CD8-positive, alpha-beta memory T cell (primary cell): ENCODE data around the gene RYR2. TPM values are rescaled to one million over a fixed set of nuclear protein-coding genes. Genes with fewer than 3 reads are reported as not detected.

Experiments used
- CTCF ChIA-PET: fragments of 350-600 bp; sonication (Branson Sonifier 250); formaldehyde crosslinking; loops from one replicate; lab custom pipeline; 2021; ENCODE audit warnings: antibody characterized with exemption; lab: Charles Lee
- POLR2A ChIA-PET: fragments of 350-600 bp; sonication (Branson Sonifier 250); formaldehyde crosslinking; loops from one replicate; lab custom pipeline; 2021; ENCODE audit warnings: antibody characterized with exemption; lab: Charles Lee
- DNase-seq, 5 donors: peaks; one replicate each; pipeline versions ENCODE4 v3.0.0 to v3.0.0-alpha.2; 2020 to 2022; ENCODE audit warnings: mixed read lengths in 1 of 5
- H3K27ac ChIP-seq: one replicate; pipeline ENCODE4 v1.7.0; 2013; ENCODE audit warnings: low read depth, mild to moderate bottlenecking, low read length, moderate library complexity
- H3K27me3 ChIP-seq: 2 replicates; pipeline ENCODE4 v1.7.0; 2013; ENCODE audit warnings: low read length, mild to moderate bottlenecking; ENCODE audit not compliant: insufficient read depth, poor library complexity, severe bottlenecking
- H3K36me3 ChIP-seq: 2 replicates; pipeline ENCODE4 v1.7.0; 2013; ENCODE audit warnings: mild to moderate bottlenecking, low read length, moderate library complexity; ENCODE audit not compliant: insufficient read depth
- H3K4me1 ChIP-seq: 2 replicates; pipeline ENCODE4 v1.7.0; 2013; ENCODE audit warnings: mild to moderate bottlenecking, low read length, moderate library complexity; ENCODE audit not compliant: insufficient read depth
- H3K4me3 ChIP-seq: 2 replicates; pipeline ENCODE4 v1.7.0; 2013; ENCODE audit warnings: mild to moderate bottlenecking, low read length
- H3K9me3 ChIP-seq: 2 replicates; pipeline ENCODE4 v1.7.0; 2013; ENCODE audit warnings: mild to moderate bottlenecking, low read length
- H3K27ac Mint-ChIP-seq, 8 donors: one replicate each; pipeline ENCODE4 v1.8.0; 2020 to 2021; ENCODE audit warnings: mixed read lengths in 8 of 8, mild to moderate bottlenecking in 6 of 8, inconsistent platforms in 3 of 8, moderate library complexity in 3 of 8
- H3K27me3 Mint-ChIP-seq, 2 donors: one replicate each; pipeline ENCODE4 v1.8.0; 2020 to 2021; ENCODE audit warnings: mixed read lengths in 2 of 2, mild to moderate bottlenecking in 1 of 2, moderate library complexity in 1 of 2
- H3K36me3 Mint-ChIP-seq, 3 donors: one replicate each; pipeline ENCODE4 v1.8.0; 2020 to 2021; ENCODE audit warnings: mixed read lengths in 3 of 3, inconsistent platforms in 1 of 3, mild to moderate bottlenecking in 1 of 3
- H3K4me1 Mint-ChIP-seq, 3 donors: one replicate each; pipeline ENCODE4 v1.8.0; 2020 to 2021; ENCODE audit warnings: mixed read lengths in 3 of 3, inconsistent platforms in 1 of 3, mild to moderate bottlenecking in 1 of 3
- H3K4me3 Mint-ChIP-seq, 7 donors: one replicate each; pipeline ENCODE4 v1.8.0; 2020 to 2021; ENCODE audit warnings: mixed read lengths in 7 of 7, mild to moderate bottlenecking in 6 of 7, moderate library complexity in 4 of 7, inconsistent platforms in 2 of 7
- H3K9me3 Mint-ChIP-seq, 5 donors: one replicate each; pipeline ENCODE4 v1.8.0; 2020 to 2022; ENCODE audit warnings: mixed read lengths in 5 of 5, mild to moderate bottlenecking in 3 of 5, moderate library complexity in 2 of 5, inconsistent platforms in 1 of 5
- polyA plus RNA-seq: library from polyadenylated mRNA; unstranded; fragments of 300-500 nt; fragmentation: Illumina TruSeq; gene quantifications from one replicate; pipeline ENCODE4 v1.2.3, GENCODE V29; 2021
- total RNA-seq, 2 experiments: library from RNA; stranded (reverse); gene quantifications; one replicate each; pipeline ENCODE4 v1.2.3, GENCODE V29; 2021

RYR2 gene
- total and polyA plus RNA-seq, 3 experiments from 2014 or later = 0.06 to 0.13 (median 0.11) TPM

GRCh38 chr1:237670302-237670701 is 628.3 kb downstream of the RYR2 start:
- H3K27ac ChIP-seq = no peak overlapping the region
- H3K4me1 Mint-ChIP-seq = no peaks in the 10 kb centered on the region
- POLR2A ChIA-PET = no interaction called here

GRCh38 chr1:237671262-237671661 is 629.3 kb downstream of the RYR2 start:
- Histone ChIP-seq H3K4me3 (no peak overlapping the region), H3K4me1 (no peaks in the 10 kb centered on the region), H3K9me3 (no peaks in the 10 kb centered on the region), H3K36me3 (no peaks in the 10 kb centered on the region), H3K27me3 (no peaks in the 10 kb centered on the region), H3K27ac (no peak overlapping the region)
- ChIA-PET CTCF (no interaction called here), POLR2A (no interaction called here)
- DNase-seq = no peak
- Mint-ChIP-seq H3K4me1 (no peaks in the 10 kb centered on the region), H3K4me3 (no peak overlapping the region), H3K9me3 (peaks cover 0 to 3% (median 2%) of the 10 kb centered on the region in 5 donors), H3K27ac (no peak overlapping the region), H3K36me3 (no peaks in the 10 kb centered on the region), H3K27me3 (no peaks in the 10 kb centered on the region)

More at GRCh38 chr1:237670302-237670701, 628.3 kb downstream of the RYR2 start:
- Mint-ChIP-seq H3K9me3 (peaks cover 0 to 3% (median 0%) of the 10 kb centered on the region in 5 donors), H3K4me3 (no peak overlapping the region), H3K27me3 (no peaks in the 10 kb centered on the region), H3K27ac (no peak overlapping the region), H3K36me3 (no peaks in the 10 kb centered on the region)
- Histone ChIP-seq H3K4me1 (no peaks in the 10 kb centered on the region), H3K9me3 (no peaks in the 10 kb centered on the region), H3K36me3 (no peaks in the 10 kb centered on the region), H3K4me3 (no peak overlapping the region), H3K27me3 (no peaks in the 10 kb centered on the region)
- DNase-seq = no peak
- CTCF ChIA-PET = no interaction called here

GRCh38 chr1:237671935-237672334 is 630.0 kb downstream of the RYR2 start:
- H3K9me3 ChIP-seq = no peaks in the 10 kb centered on the region
- peaks cover 0 to 3% (median 2%) of the 10 kb centered on the region in 5 donors for H3K9me3 Mint-ChIP-seq
- H3K36me3 ChIP-seq = no peaks in the 10 kb centered on the region
- no peaks in the 10 kb centered on the region for H3K36me3 Mint-ChIP-seq
- H3K27ac ChIP-seq = no peak overlapping the region
- H3K4me3 ChIP-seq = no peak overlapping the region
- H3K27ac Mint-ChIP-seq = no peak overlapping the region
- H3K4me3 Mint-ChIP-seq = no peak overlapping the region
- no peak for DNase-seq
- no peaks in the 10 kb centered on the region for H3K4me1 Mint-ChIP-seq
- ChIA-PET POLR2A (no interaction called here), CTCF (no interaction called here)
- no peaks in the 10 kb centered on the region for H3K4me1 ChIP-seq
- no peaks in the 10 kb centered on the region for H3K27me3 Mint-ChIP-seq
- H3K27me3 ChIP-seq = no peaks in the 10 kb centered on the region

- no peak overlapping the region for H3K27ac Mint-ChIP-seq
- Histone ChIP-seq H3K27me3 (no peaks in the 10 kb centered on the region), H3K27ac (no peak overlapping the region), H3K9me3 (no peaks in the 10 kb centered on the region), H3K36me3 (no peaks in the 10 kb centered on the region), H3K4me3 (no peak overlapping the region), H3K4me1 (no peaks in the 10 kb centered on the region)
- no peaks in the 10 kb centered on the region for H3K27me3 Mint-ChIP-seq
- no peaks in the 10 kb centered on the region for H3K36me3 Mint-ChIP-seq
- peaks cover 0 to 3% (median 2%) of the 10 kb centered on the region in 5 donors for H3K9me3 Mint-ChIP-seq
- ChIA-PET CTCF (no interaction called here), POLR2A (no interaction called here)
- H3K4me1 Mint-ChIP-seq = no peaks in the 10 kb centered on the region
- no peak for DNase-seq
- no peak overlapping the region for H3K4me3 Mint-ChIP-seq
Observed at GRCh38 chr1:237672748-237673147, 630.8 kb downstream of the RYR2 start.

- H3K9me3 Mint-ChIP-seq = peaks cover 0 to 2% (median 0%) of the 10 kb centered on the region in 5 donors
- no peaks in the 10 kb centered on the region for H3K27me3 ChIP-seq
- POLR2A ChIA-PET = no interaction called here
- H3K4me1 Mint-ChIP-seq = no peaks in the 10 kb centered on the region
- no peaks in the 10 kb centered on the region for H3K27me3 Mint-ChIP-seq
- H3K4me3 ChIP-seq = no peak overlapping the region
- H3K27ac Mint-ChIP-seq = no peak overlapping the region
- H3K27ac ChIP-seq = no peak overlapping the region
- CTCF ChIA-PET = no interaction called here
- no peak for DNase-seq
- no peaks in the 10 kb centered on the region for H3K4me1 ChIP-seq
- no peak overlapping the region for H3K4me3 Mint-ChIP-seq
- H3K9me3 ChIP-seq = no peaks in the 10 kb centered on the region
- H3K36me3 ChIP-seq = no peaks in the 10 kb centered on the region
- H3K36me3 Mint-ChIP-seq = no peaks in the 10 kb centered on the region
Observed at GRCh38 chr1:237673631-237674030, 631.6 kb downstream of the RYR2 start.

- Mint-ChIP-seq H3K4me3 (no peak overlapping the region), H3K27ac (no peak overlapping the region), H3K36me3 (no peaks in the 10 kb centered on the region), H3K9me3 (peaks cover 0 to 2% (median 0%) of the 10 kb centered on the region in 5 donors), H3K27me3 (no peaks in the 10 kb centered on the region), H3K4me1 (no peaks in the 10 kb centered on the region)
- H3K9me3 ChIP-seq = no peaks in the 10 kb centered on the region
- no peaks in the 10 kb centered on the region for H3K4me1 ChIP-seq
- no peak overlapping the region for H3K4me3 ChIP-seq
- no peak for DNase-seq
- H3K27ac ChIP-seq = no peak overlapping the region
- H3K36me3 ChIP-seq = no peaks in the 10 kb centered on the region
- ChIA-PET CTCF (no interaction called here), POLR2A (no interaction called here)
- H3K27me3 ChIP-seq = no peaks in the 10 kb centered on the region
Observed at GRCh38 chr1:237677979-237678378, 636.0 kb downstream of the RYR2 start.

- Mint-ChIP-seq H3K4me3 (no peak overlapping the region), H3K27me3 (no peaks in the 10 kb centered on the region), H3K27ac (no peak overlapping the region), H3K4me1 (no peaks in the 10 kb centered on the region), H3K9me3 (peaks cover 0 to 4% (median 0%) of the 10 kb centered on the region in 5 donors), H3K36me3 (no peaks in the 10 kb centered on the region)
- H3K4me3 ChIP-seq = no peak overlapping the region
- no peaks in the 10 kb centered on the region for H3K36me3 ChIP-seq
- no peak overlapping the region for H3K27ac ChIP-seq
- H3K4me1 ChIP-seq = no peaks in the 10 kb centered on the region
- no peak for DNase-seq
- CTCF ChIA-PET = no interaction called here
- H3K9me3 ChIP-seq = no peaks in the 10 kb centered on the region
- H3K27me3 ChIP-seq = no peaks in the 10 kb centered on the region
- POLR2A ChIA-PET = no interaction called here
Observed at GRCh38 chr1:237679687-237680086, 637.7 kb downstream of the RYR2 start.

- H3K27ac Mint-ChIP-seq = no peak overlapping the region
- no peak for DNase-seq
- no peaks in the 10 kb centered on the region for H3K27me3 ChIP-seq
- no peaks in the 10 kb centered on the region for H3K27me3 Mint-ChIP-seq
- no peak overlapping the region for H3K4me3 ChIP-seq
- no peaks in the 10 kb centered on the region for H3K36me3 ChIP-seq
- H3K36me3 Mint-ChIP-seq = no peaks in the 10 kb centered on the region
- no peaks in the 10 kb centered on the region for H3K9me3 ChIP-seq
- no peaks in the 10 kb centered on the region for H3K4me1 ChIP-seq
- no peak overlapping the region for H3K4me3 Mint-ChIP-seq
- no peak overlapping the region for H3K27ac ChIP-seq
- H3K4me1 Mint-ChIP-seq = no peaks in the 10 kb centered on the region
- CTCF ChIA-PET = no interaction called here
- peaks cover 0 to 4% (median 0%) of the 10 kb centered on the region in 5 donors for H3K9me3 Mint-ChIP-seq
- POLR2A ChIA-PET = no interaction called here
Observed at GRCh38 chr1:237681210-237681609, 639.2 kb downstream of the RYR2 start.

- POLR2A ChIA-PET = no interaction called here
- Mint-ChIP-seq H3K27ac (no peak overlapping the region), H3K4me1 (no peaks in the 10 kb centered on the region)
Observed at GRCh38 chr1:237684236-237684635, 642.3 kb downstream of the RYR2 start.

More at GRCh38 chr1:237684236-237684635, 642.3 kb downstream of the RYR2 start:
- Histone ChIP-seq H3K27me3 (no peaks in the 10 kb centered on the region), H3K27ac (no peak overlapping the region), H3K36me3 (no peaks in the 10 kb centered on the region), H3K4me1 (no peaks in the 10 kb centered on the region), H3K9me3 (no peaks in the 10 kb centered on the region), H3K4me3 (no peak overlapping the region)
- CTCF ChIA-PET = no interaction called here
- no peak for DNase-seq
- H3K4me3 Mint-ChIP-seq = no peak overlapping the region
- no peaks in the 10 kb centered on the region for H3K36me3 Mint-ChIP-seq
- no peaks in the 10 kb centered on the region for H3K27me3 Mint-ChIP-seq
- H3K9me3 Mint-ChIP-seq = peaks cover 0 to 4% (median 0%) of the 10 kb centered on the region in 5 donors
